Stomach (tissue), 9 donors: ENCODE measurements around the gene EMILIN1. TPM values are rescaled to one million over a fixed set of nuclear protein-coding genes. Genes with fewer than 3 reads are reported as not detected.

ENCODE experiments used
- DNase-seq, 2 donors: peaks; one replicate each; pipeline versions ENCODE4 v3.0.0 to v3.0.0-alpha.2; 2013 to 2019
- H3K27ac ChIP-seq, 5 donors: fragments of 200-600 bp in 4 of 5; sonication (generic) in 4 of 5; one replicate each; pipeline ENCODE4 v1.5.1; 2013 to 2019; ENCODE audit warnings: mild to moderate bottlenecking in 1 of 5, moderate library complexity in 1 of 5
- H3K27me3 ChIP-seq, 3 donors: fragments of 200-600 bp; sonication (generic); one replicate each; pipeline ENCODE4 v1.5.1; 2017 to 2019; ENCODE audit warnings: mixed run types in 1 of 3
- H3K36me3 ChIP-seq, 4 donors: fragments of 200-600 bp; sonication (generic); 1 replicate in 3 of 4; 2 replicates in 1 of 4; pipeline ENCODE4 v1.5.1; 2016 to 2019
- H3K4me1 ChIP-seq, 4 donors: fragments of 200-600 bp; sonication (generic); one replicate each; pipeline ENCODE4 v1.5.1; 2016 to 2019
- H3K4me3 ChIP-seq, 4 donors: fragments of 200-600 bp; sonication (generic) in 3 of 4; one replicate each; pipeline ENCODE4 v1.5.1; 2016 to 2019; ENCODE audit warnings: mild to moderate bottlenecking in 1 of 4
- H3K9me3 ChIP-seq, 4 donors: fragments of 200-600 bp; sonication (generic); one replicate each; pipeline ENCODE4 v1.5.1; 2016 to 2019
- EP300 ChIP-seq: sonication (generic); formaldehyde crosslinking; IDR thresholded peaks from one replicate; pipeline ENCODE4 v1.6.1; 2017; ENCODE audit warnings: antibody characterized with exemption
- POLR2A ChIP-seq, 4 donors: fragments of 450-650 bp; IDR thresholded peaks; one replicate each; pipeline ENCODE4 v1.6.1; 2016; ENCODE audit warnings: antibody characterized with exemption in 4 of 4, control low read depth in 2 of 4, mild to moderate bottlenecking in 1 of 4, moderate library complexity in 1 of 4
- POLR2AphosphoS5 ChIP-seq, 3 donors: sonication (generic); formaldehyde crosslinking; IDR thresholded peaks; one replicate each; pipeline ENCODE4 v1.6.1; 2016; ENCODE audit warnings: antibody characterized with exemption in 3 of 3
- WGBS, 5 donors: extraction: QIAGEN DNeasy Blood & Tissue Kit in 3 of 5; methylation state at CpG; one replicate each; pipeline versions ENCODE4 v1.1.5 to v1.1.7; 2013 to 2018; 5-methylcytosine and 5-hydroxymethylcytosine counted together
- intact Hi-C: fragments of 100-400 bp; cut with DNase I; formaldehyde crosslinking; loops from one replicate; pipeline ENCODE4 v1.15.1; 2023; ENCODE audit warnings: low total_unique reads
- polyA plus RNA-seq, 3 donors: library from polyadenylated mRNA; stranded (reverse); fragments of 200-250 nt; gene quantifications; one replicate each; pipeline ENCODE4 v1.2.3, GENCODE V29; 2013
- total RNA-seq, 5 donors: library from RNA; depleted of rRNA; stranded (reverse); fragments of >200 nt; gene quantifications; one replicate each; pipeline versions ENCODE4 v1.1.0 to v1.2.3, GENCODE V29; 2014 to 2016
- TF ChIP-seq, protein P1 (sequence below), 7 experiments: fragments of 450-650 bp in 4 of 7; fragments of 200-600 bp in 3 of 7; sonication (generic) in 3 of 7; IDR thresholded peaks; one replicate each; pipeline ENCODE4 v1.5.1; 2016 to 2019; ENCODE audit warnings: antibody characterized with exemption in 7 of 7, control low read depth in 2 of 7, mild to moderate bottlenecking in 1 of 7
- donor health status: healthy with polysubstance abuse.
- donor health status: Bipolar disorder and iron deficiency.
- donor health status: healthy.

EMILIN1 gene
- total and polyA plus RNA-seq, 8 donors: 17.5 to 208 (median 52.1) TPM

DNA sequence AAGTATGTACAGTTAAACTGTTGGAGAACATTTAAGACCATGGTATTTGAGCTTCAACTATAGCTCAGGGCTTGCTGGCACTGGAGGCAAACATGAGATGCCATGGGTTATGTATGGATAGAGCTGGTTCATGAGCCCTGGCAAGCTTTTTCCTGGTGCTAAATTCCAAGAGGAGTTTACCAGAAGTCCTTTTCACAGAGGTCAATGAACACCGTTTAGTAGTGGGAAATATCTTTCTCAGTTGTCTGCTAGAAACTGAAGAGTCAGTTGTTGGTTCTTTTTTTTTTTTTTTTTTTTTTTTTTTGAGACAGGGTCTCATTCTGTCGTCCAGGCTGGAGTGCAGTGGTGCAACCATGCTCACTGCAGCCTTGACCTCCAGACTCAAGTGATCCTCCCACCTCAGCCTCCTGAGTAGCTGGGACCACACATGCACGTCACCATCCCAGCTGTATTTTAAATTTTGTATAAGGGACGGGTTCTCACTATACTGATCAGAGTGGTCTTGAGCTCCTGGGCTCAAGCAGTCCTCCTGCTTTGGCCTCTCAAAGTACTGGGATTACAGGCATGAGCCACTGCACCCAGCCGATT lies 9.5 kb downstream of the EMILIN1 start:
- TF ChIP-seq POLR2A (IDR thresholded peaks at IDR 0.05) (no peak), POLR2AphosphoS5 (IDR thresholded peaks at IDR 0.05) (no peak), EP300 (no peak)
- TF ChIP-seq, protein P1, sequence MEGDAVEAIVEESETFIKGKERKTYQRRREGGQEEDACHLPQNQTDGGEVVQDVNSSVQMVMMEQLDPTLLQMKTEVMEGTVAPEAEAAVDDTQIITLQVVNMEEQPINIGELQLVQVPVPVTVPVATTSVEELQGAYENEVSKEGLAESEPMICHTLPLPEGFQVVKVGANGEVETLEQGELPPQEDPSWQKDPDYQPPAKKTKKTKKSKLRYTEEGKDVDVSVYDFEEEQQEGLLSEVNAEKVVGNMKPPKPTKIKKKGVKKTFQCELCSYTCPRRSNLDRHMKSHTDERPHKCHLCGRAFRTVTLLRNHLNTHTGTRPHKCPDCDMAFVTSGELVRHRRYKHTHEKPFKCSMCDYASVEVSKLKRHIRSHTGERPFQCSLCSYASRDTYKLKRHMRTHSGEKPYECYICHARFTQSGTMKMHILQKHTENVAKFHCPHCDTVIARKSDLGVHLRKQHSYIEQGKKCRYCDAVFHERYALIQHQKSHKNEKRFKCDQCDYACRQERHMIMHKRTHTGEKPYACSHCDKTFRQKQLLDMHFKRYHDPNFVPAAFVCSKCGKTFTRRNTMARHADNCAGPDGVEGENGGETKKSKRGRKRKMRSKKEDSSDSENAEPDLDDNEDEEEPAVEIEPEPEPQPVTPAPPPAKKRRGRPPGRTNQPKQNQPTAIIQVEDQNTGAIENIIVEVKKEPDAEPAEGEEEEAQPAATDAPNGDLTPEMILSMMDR (IDR thresholded peaks at IDR 0.05): no peak
- WGBS, 5 donors: 82 to 92% (median 90%) methylated on average over 5 of the region's 5 CpGs
- intact Hi-C loops: loop anchor here (10.0 kb wide), 1 partner anchor 53 kb away; the partner anchor contains the start of gene TMEM214
- H3K4me1 ChIP-seq: peaks cover 21 to 62% (median 39%) of the 10 kb centered on the region in 4 donors
- H3K4me3 ChIP-seq: no peak overlapping the region
- H3K36me3 ChIP-seq: peaks cover 0 to 11% (median under 1%) of the 10 kb centered on the region in 4 donors
- no peak overlapping the region for H3K27ac ChIP-seq
- H3K27me3 ChIP-seq: no peaks in the 10 kb centered on the region
- DNase-seq: no peak
- H3K9me3 ChIP-seq: no peaks in the 10 kb centered on the region

- Histone ChIP-seq H3K36me3 (peaks cover 0 to 6% (median 0%) of the 10 kb centered on the region in 4 donors), H3K4me3 (no peak overlapping the region), H3K27me3 (no peaks in the 10 kb centered on the region), H3K27ac (no peak overlapping the region), H3K9me3 (no peaks in the 10 kb centered on the region), H3K4me1 (peaks cover 21 to 58% (median 35%) of the 10 kb centered on the region in 4 donors)
- 65 to 84% (median 73%) methylated on average over 5 to 6 of the region's 6 CpGs for WGBS, 5 donors
- intact Hi-C loops: loop anchor here (10.0 kb wide), 1 partner anchor 54 kb away; the partner anchor contains the start of gene TMEM214
- DNase-seq: no peak
- TF ChIP-seq, protein P1 (IDR thresholded peaks at IDR 0.05): no peak
- TF ChIP-seq EP300: no peak
- no peak for TF ChIP-seq POLR2AphosphoS5 (IDR thresholded peaks at IDR 0.05)
- no peak for TF ChIP-seq POLR2A (IDR thresholded peaks at IDR 0.05)
Observed at GRCh38 chr2:27088634-27089033, 10.2 kb downstream of the EMILIN1 start.

GRCh38 chr2:27089111-27089954 lies 10.9 kb downstream of the EMILIN1 start:
- Histone ChIP-seq H3K4me1 (peaks cover 21 to 51% (median 29%) of the 10 kb centered on the region in 4 donors), H3K27me3 (no peaks in the 10 kb centered on the region), H3K36me3 (peaks cover 0 to 12% (median 0%) of the 10 kb centered on the region in 4 donors), H3K9me3 (no peaks in the 10 kb centered on the region), H3K4me3 (no peak overlapping the region), H3K27ac (no peak overlapping the region)
- no peak for DNase-seq
- TF ChIP-seq EP300 (no peak), POLR2AphosphoS5 (IDR thresholded peaks at IDR 0.05) (no peak), POLR2A (IDR thresholded peaks at IDR 0.05) (no peak)
- TF ChIP-seq, protein P1 (IDR thresholded peaks at IDR 0.05): no peak
- 88 to 93% (median 91%) methylated on average over 11 to 14 of the region's 14 CpGs for WGBS, 5 donors
- intact Hi-C loops: loop anchor here (10.0 kb wide), 1 partner anchor 55 kb away; the partner anchor contains the start of gene TMEM214
